Smooth muscle cell (in vitro differentiated cells): ENCODE data around the gene TMEM86B. TPM values are rescaled to one million over a fixed set of nuclear protein-coding genes. Genes with fewer than 3 reads are reported as not detected.

ENCODE experiments used
- DNase-seq: peaks from one replicate; lab custom pipeline; 2025; ENCODE audit not compliant: unreplicated experiment; lab: John Stamatoyannopoulos, UW
- H2AFZ ChIP-seq: fragments of 200-600 bp; sonication (generic); 2 replicates; pipeline ENCODE4 v1.6.0; 2016; ENCODE audit warnings: antibody characterized with exemption, low read depth, mild to moderate bottlenecking
- H3F3A ChIP-seq: fragments of 200-600 bp; sonication (generic); 2 replicates; pipeline ENCODE4 v1.6.0; 2017; ENCODE audit warnings: antibody characterized with exemption, low read depth
- H3K27ac ChIP-seq: fragments of 200-600 bp; sonication (generic); 2 replicates; pipeline ENCODE4 v1.5.1; 2016; ENCODE audit warnings: low read depth, mild to moderate bottlenecking
- H3K27me3 ChIP-seq: fragments of 200-600 bp; sonication (generic); 2 replicates; pipeline ENCODE4 v1.6.1; 2016; ENCODE audit warnings: low read depth, mild to moderate bottlenecking
- H3K36me3 ChIP-seq: fragments of 200-600 bp; sonication (generic); 2 replicates; pipeline ENCODE4 v1.5.1; 2016; ENCODE audit warnings: low read depth
- H3K4me1 ChIP-seq: fragments of 200-600 bp; sonication (generic); 2 replicates; pipeline ENCODE4 v1.5.1; 2016; ENCODE audit warnings: low read depth
- H3K4me2 ChIP-seq: fragments of 200-600 bp; sonication (generic); 2 replicates; pipeline ENCODE4 v1.6.0; 2016; ENCODE audit warnings: mild to moderate bottlenecking
- H3K4me3 ChIP-seq: fragments of 200-600 bp; sonication (generic); 2 replicates; pipeline ENCODE4 v1.5.1; 2016; ENCODE audit warnings: mild to moderate bottlenecking
- H3K79me2 ChIP-seq: fragments of 200-600 bp; sonication (generic); 2 replicates; pipeline ENCODE4 v1.6.0; 2016; ENCODE audit warnings: low read depth, mild to moderate bottlenecking
- H3K9ac ChIP-seq: fragments of 200-600 bp; sonication (generic); 2 replicates; pipeline ENCODE4 v1.6.0; 2016; ENCODE audit warnings: low read depth
- H3K9me3 ChIP-seq: fragments of 200-600 bp; sonication (generic); replicated peaks from 2 replicates; pipeline ENCODE4 v1.5.1; 2016; ENCODE audit warnings: low read depth
- H4K20me1 ChIP-seq: fragments of 200-600 bp; sonication (generic); 2 replicates; pipeline ENCODE4 v1.6.0; 2016; ENCODE audit warnings: low read depth
- WGBS: methylation state at CpG from one replicate; pipeline ENCODE4 v1.1.7; 2016; ENCODE audit warnings: low lambda C conversion rate; 5-methylcytosine and 5-hydroxymethylcytosine counted together
- polyA plus RNA-seq: library from polyadenylated mRNA; unstranded; fragments of >200 nt; fragmentation: Nextera tagmentation; extraction: Ambion mirVana; gene quantifications from 2 replicates; pipeline ENCODE4 v1.2.1, GENCODE V29; 2016
- total RNA-seq: library from RNA; depleted of rRNA; stranded (reverse); fragments of >200 nt; gene quantifications from 2 replicates; pipeline ENCODE4 v1.2.3, GENCODE V29; 2014
- TF ChIP-seq, protein P1 (sequence below): fragments of 200-600 bp; sonication (generic); IDR thresholded peaks from 2 replicates; pipeline ENCODE4 v1.5.1; 2017; ENCODE audit warnings: borderline replicate concordance, mild to moderate bottlenecking, antibody characterized with exemption; ENCODE audit not compliant: insufficient read depth, poor library complexity, severe bottlenecking

The TMEM86B gene
- total and polyA plus RNA-seq, 2 experiments from 2014 or later = 2.1 to 2.6 TPM

DNA sequence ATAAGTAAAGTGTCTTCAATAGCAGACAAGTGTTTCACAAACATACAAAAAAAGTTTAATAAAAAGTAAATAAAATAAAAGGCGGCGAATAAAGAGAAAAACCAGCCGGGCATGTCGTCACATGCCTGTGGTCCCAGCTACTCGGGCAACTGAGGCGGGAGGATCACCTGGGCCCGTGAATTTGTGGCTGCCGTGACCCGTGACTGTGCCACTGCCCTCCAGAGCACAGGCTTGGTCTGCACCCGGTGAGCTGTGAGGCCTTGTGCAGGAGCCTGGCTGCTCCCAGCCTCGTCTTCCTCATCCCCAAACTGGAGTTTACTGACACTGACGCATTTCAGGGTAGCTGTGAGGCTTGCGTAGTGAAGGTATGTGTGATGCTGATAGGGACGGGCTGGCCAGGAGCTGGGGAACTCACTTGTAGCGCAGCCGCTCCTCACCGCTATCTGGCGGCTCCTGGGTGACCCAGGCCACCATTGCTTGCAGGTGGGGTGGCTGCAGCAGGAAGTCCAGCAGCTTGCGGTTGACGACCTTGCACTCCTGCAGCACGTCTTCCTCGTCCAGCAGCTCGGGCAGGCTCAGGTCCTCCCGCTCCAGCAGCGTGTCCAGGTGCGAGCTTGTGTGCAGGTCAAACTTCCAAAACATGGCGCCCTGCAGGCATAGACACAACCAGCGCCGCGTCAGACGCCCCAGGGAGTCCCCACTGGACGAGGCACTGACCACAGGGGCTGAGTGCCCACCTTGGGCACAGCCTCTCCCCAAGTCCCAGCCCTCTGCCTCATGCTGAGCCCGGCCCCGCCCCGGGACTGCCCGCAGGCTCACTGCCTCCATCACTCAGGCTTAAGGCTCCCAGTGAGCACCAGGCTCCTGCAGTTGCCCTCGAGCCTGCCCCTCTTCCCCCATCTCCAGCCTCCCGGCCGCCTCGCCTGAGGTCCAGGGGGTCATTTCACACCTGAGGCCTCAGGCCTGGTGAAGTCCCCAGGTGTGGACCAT lies 18.2 kb upstream of the TMEM86B start:
- WGBS = 95% methylated on average over 35 of the region's 40 CpGs
- peaks cover 81% of the 10 kb centered on the region for H4K20me1 ChIP-seq
- H3K9ac ChIP-seq = no peak overlapping the region
- DNase-seq = no peak
- no peak overlapping the region for H3K27ac ChIP-seq
- H3K36me3 ChIP-seq = no peaks in the 10 kb centered on the region
- no peaks in the 10 kb centered on the region for H3K4me1 ChIP-seq
- H3K79me2 ChIP-seq = peaks cover 51% of the 10 kb centered on the region
- H3K9me3 ChIP-seq = no peaks in the 10 kb centered on the region
- no peaks in the 10 kb centered on the region for H3K27me3 ChIP-seq
- no peak overlapping the region for H3K4me2 ChIP-seq
- no peak overlapping the region for H3K4me3 ChIP-seq
- no peaks in the 10 kb centered on the region for H3F3A ChIP-seq
- no peak overlapping the region for H2AFZ ChIP-seq
- TF ChIP-seq, protein P1, sequence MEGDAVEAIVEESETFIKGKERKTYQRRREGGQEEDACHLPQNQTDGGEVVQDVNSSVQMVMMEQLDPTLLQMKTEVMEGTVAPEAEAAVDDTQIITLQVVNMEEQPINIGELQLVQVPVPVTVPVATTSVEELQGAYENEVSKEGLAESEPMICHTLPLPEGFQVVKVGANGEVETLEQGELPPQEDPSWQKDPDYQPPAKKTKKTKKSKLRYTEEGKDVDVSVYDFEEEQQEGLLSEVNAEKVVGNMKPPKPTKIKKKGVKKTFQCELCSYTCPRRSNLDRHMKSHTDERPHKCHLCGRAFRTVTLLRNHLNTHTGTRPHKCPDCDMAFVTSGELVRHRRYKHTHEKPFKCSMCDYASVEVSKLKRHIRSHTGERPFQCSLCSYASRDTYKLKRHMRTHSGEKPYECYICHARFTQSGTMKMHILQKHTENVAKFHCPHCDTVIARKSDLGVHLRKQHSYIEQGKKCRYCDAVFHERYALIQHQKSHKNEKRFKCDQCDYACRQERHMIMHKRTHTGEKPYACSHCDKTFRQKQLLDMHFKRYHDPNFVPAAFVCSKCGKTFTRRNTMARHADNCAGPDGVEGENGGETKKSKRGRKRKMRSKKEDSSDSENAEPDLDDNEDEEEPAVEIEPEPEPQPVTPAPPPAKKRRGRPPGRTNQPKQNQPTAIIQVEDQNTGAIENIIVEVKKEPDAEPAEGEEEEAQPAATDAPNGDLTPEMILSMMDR = no peak

- Histone ChIP-seq H2AFZ (no peak overlapping the region), H3K4me2 (no peak overlapping the region), H3K4me1 (no peaks in the 10 kb centered on the region), H3F3A (no peaks in the 10 kb centered on the region), H3K4me3 (no peak overlapping the region), H4K20me1 (peaks cover 67% of the 10 kb centered on the region), H3K36me3 (no peaks in the 10 kb centered on the region), H3K9ac (no peak overlapping the region), H3K27ac (no peak overlapping the region), H3K9me3 (no peaks in the 10 kb centered on the region), H3K79me2 (peaks cover 37% of the 10 kb centered on the region), H3K27me3 (no peaks in the 10 kb centered on the region)
- no peak for DNase-seq
- WGBS = 95% methylated on average over 16 of the region's 23 CpGs
- TF ChIP-seq, protein P1 = no peak
Measured at GRCh38 chr19:55245236-55245904, 16.8 kb upstream of the TMEM86B start.

- peaks cover 55% of the 10 kb centered on the region for H4K20me1 ChIP-seq
- H3K9ac ChIP-seq = no peak overlapping the region
Measured at GRCh38 chr19:55244004-55244680, 15.6 kb upstream of the TMEM86B start.

More at GRCh38 chr19:55244004-55244680, 15.6 kb upstream of the TMEM86B start:
- 99% methylated on average over 12 of the region's 12 CpGs for WGBS
- no peak overlapping the region for H3K4me2 ChIP-seq
- no peak overlapping the region for H3K27ac ChIP-seq
- H3K9me3 ChIP-seq = no peaks in the 10 kb centered on the region
- H3K27me3 ChIP-seq = no peaks in the 10 kb centered on the region
- H3K4me1 ChIP-seq = no peaks in the 10 kb centered on the region
- no peaks in the 10 kb centered on the region for H3K36me3 ChIP-seq
- no peak overlapping the region for H3K4me3 ChIP-seq
- H3K79me2 ChIP-seq = peaks cover 25% of the 10 kb centered on the region
- no peaks in the 10 kb centered on the region for H3F3A ChIP-seq
- no peak for DNase-seq
- TF ChIP-seq, protein P1 = no peak
- no peak overlapping the region for H2AFZ ChIP-seq
